Astrocyte (in vitro differentiated cells and primary cell): ENCODE measurements around the gene ACADS. TPM values are rescaled to one million over a fixed set of nuclear protein-coding genes. Genes with fewer than 3 reads are reported as not detected.

Experiments
- DNase-seq: peaks from one replicate; pipeline ENCODE4 v3.0.0-alpha.2; 2010; ENCODE audit warnings: low read depth
- FAIRE-seq: peaks from 2 replicates; lab custom pipeline; 2011; peaks lifted over from hg19 to GRCh38; lab: Jason Lieb, UNC
- H2AFZ ChIP-seq: 2 replicates; pipeline ENCODE4 v1.6.0; 2012; ENCODE audit warnings: low read depth, low read length, inconsistent platforms
- H3K27ac ChIP-seq: 2 replicates; pipeline ENCODE4 v1.5.1; 2011; ENCODE audit warnings: low read depth, low read length, inconsistent platforms
- H3K27me3 ChIP-seq: 2 replicates; pipeline ENCODE4 v1.6.0; 2011; ENCODE audit warnings: low read length, inconsistent platforms; ENCODE audit not compliant: insufficient read depth
- H3K36me3 ChIP-seq: 2 replicates; pipeline ENCODE4 v1.5.1; 2011; ENCODE audit warnings: low read length, inconsistent platforms; ENCODE audit not compliant: insufficient read depth
- H3K4me1 ChIP-seq: 2 replicates; pipeline ENCODE4 v1.5.1; 2011; ENCODE audit warnings: low read length, inconsistent platforms; ENCODE audit not compliant: insufficient read depth
- H3K4me2 ChIP-seq: 2 replicates; pipeline ENCODE4 v1.6.0; 2012; ENCODE audit warnings: low read length, inconsistent platforms
- H3K4me3 ChIP-seq: 2 replicates; pipeline ENCODE4 v1.5.1; 2011; ENCODE audit warnings: low read depth, mild to moderate bottlenecking, low read length, inconsistent platforms; ENCODE audit not compliant: insufficient read depth
- H3K79me2 ChIP-seq: 2 replicates; pipeline ENCODE4 v1.6.0; 2012; ENCODE audit warnings: mild to moderate bottlenecking, low read length, inconsistent platforms; ENCODE audit not compliant: insufficient read depth
- H3K9ac ChIP-seq: 2 replicates; pipeline ENCODE4 v1.6.0; 2012; ENCODE audit warnings: mild to moderate bottlenecking, low read length, inconsistent platforms
- H3K9me3 ChIP-seq: 2 replicates; pipeline ENCODE4 v1.5.1; 2012; ENCODE audit warnings: low read depth, mild to moderate bottlenecking, low read length, inconsistent platforms; ENCODE audit not compliant: insufficient read depth
- H4K20me1 ChIP-seq: 2 replicates; pipeline ENCODE4 v1.6.0; 2012; ENCODE audit warnings: low read length, inconsistent platforms; ENCODE audit not compliant: insufficient read depth
- H3K27ac Mint-ChIP-seq: one replicate; pipeline ENCODE4 v1.8.0; 2021; ENCODE audit warnings: mild to moderate bottlenecking, mixed read lengths; ENCODE audit not compliant: unreplicated experiment
- H3K27me3 Mint-ChIP-seq: one replicate; pipeline ENCODE4 v1.8.0; 2021; ENCODE audit warnings: low read depth, mixed read lengths; ENCODE audit not compliant: unreplicated experiment
- H3K36me3 Mint-ChIP-seq: one replicate; pipeline ENCODE4 v1.8.0; 2021; ENCODE audit warnings: low read depth, mixed read lengths; ENCODE audit not compliant: unreplicated experiment
- H3K4me1 Mint-ChIP-seq: one replicate; pipeline ENCODE4 v1.8.0; 2021; ENCODE audit warnings: low read depth, mixed read lengths; ENCODE audit not compliant: unreplicated experiment
- H3K4me3 Mint-ChIP-seq: one replicate; pipeline ENCODE4 v1.8.0; 2021; ENCODE audit warnings: mild to moderate bottlenecking, moderate library complexity, mixed read lengths; ENCODE audit not compliant: unreplicated experiment
- H3K9me3 Mint-ChIP-seq: one replicate; pipeline ENCODE4 v1.8.0; 2021; ENCODE audit warnings: mild to moderate bottlenecking, mixed read lengths; ENCODE audit not compliant: unreplicated experiment
- EZH2 ChIP-seq: IDR thresholded peaks from 2 replicates; pipeline ENCODE4 v1.6.1; 2012; ENCODE audit warnings: mild to moderate bottlenecking, low read length, inconsistent platforms; ENCODE audit not compliant: insufficient read depth
- total RNA-seq: library from RNA; stranded (reverse); gene quantifications from 2 replicates; pipeline ENCODE4 v1.2.1, GENCODE V29; 2021
- TF ChIP-seq, protein P1 (sequence below): IDR thresholded peaks from 2 replicates; pipeline ENCODE4 v1.5.1; 2011; ENCODE audit warnings: low read depth, mild to moderate bottlenecking, inconsistent platforms, low read length, moderate library complexity; ENCODE audit not compliant: insufficient read depth

ACADS gene
- total RNA-seq, 1 donor from 2014 or later: 2.8 TPM

GRCh38 chr12:120764816-120765215, 39.2 kb downstream of the ACADS start:
- H3K4me2 ChIP-seq: no peak overlapping the region
- no peaks in the 10 kb centered on the region for H3K79me2 ChIP-seq
- no peaks in the 10 kb centered on the region for H3K27me3 Mint-ChIP-seq
- peaks cover 20% of the 10 kb centered on the region for H3K36me3 ChIP-seq
- H3K27ac ChIP-seq: no peak overlapping the region
- no peak overlapping the region for H3K4me3 ChIP-seq
- no peaks in the 10 kb centered on the region for H3K9me3 ChIP-seq
- H3K27me3 ChIP-seq: no peaks in the 10 kb centered on the region
- peaks cover 44% of the 10 kb centered on the region for H3K36me3 Mint-ChIP-seq
- H3K4me3 Mint-ChIP-seq: no peak overlapping the region
- H4K20me1 ChIP-seq: peaks cover 3% of the 10 kb centered on the region
- H3K9me3 Mint-ChIP-seq: peaks cover 1% of the 10 kb centered on the region
- TF ChIP-seq EZH2: no peak
- TF ChIP-seq, protein P1, sequence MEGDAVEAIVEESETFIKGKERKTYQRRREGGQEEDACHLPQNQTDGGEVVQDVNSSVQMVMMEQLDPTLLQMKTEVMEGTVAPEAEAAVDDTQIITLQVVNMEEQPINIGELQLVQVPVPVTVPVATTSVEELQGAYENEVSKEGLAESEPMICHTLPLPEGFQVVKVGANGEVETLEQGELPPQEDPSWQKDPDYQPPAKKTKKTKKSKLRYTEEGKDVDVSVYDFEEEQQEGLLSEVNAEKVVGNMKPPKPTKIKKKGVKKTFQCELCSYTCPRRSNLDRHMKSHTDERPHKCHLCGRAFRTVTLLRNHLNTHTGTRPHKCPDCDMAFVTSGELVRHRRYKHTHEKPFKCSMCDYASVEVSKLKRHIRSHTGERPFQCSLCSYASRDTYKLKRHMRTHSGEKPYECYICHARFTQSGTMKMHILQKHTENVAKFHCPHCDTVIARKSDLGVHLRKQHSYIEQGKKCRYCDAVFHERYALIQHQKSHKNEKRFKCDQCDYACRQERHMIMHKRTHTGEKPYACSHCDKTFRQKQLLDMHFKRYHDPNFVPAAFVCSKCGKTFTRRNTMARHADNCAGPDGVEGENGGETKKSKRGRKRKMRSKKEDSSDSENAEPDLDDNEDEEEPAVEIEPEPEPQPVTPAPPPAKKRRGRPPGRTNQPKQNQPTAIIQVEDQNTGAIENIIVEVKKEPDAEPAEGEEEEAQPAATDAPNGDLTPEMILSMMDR: no peak
- H3K4me1 ChIP-seq: peaks cover 5% of the 10 kb centered on the region
- no peak overlapping the region for H2AFZ ChIP-seq
- FAIRE-seq (no peak), DNase-seq (no peak)
- no peak overlapping the region for H3K27ac Mint-ChIP-seq
- H3K9ac ChIP-seq: no peak overlapping the region
- H3K4me1 Mint-ChIP-seq: peaks cover 15% of the 10 kb centered on the region

GRCh38 chr12:120766566-120766965, 40.9 kb downstream of the ACADS start:
- TF ChIP-seq, protein P1: no peak
- no peak for TF ChIP-seq EZH2
- H3K36me3 Mint-ChIP-seq: peaks cover 47% of the 10 kb centered on the region
- H3K4me1 ChIP-seq: peaks cover 5% of the 10 kb centered on the region
- no peaks in the 10 kb centered on the region for H3K79me2 ChIP-seq
- H3K27ac Mint-ChIP-seq: no peak overlapping the region
- DNase-seq (no peak), FAIRE-seq (no peak)
- H3K36me3 ChIP-seq: peaks cover 20% of the 10 kb centered on the region
- no peak overlapping the region for H3K9ac ChIP-seq
- H2AFZ ChIP-seq: no peak overlapping the region
- no peaks in the 10 kb centered on the region for H3K27me3 Mint-ChIP-seq
- peaks cover 14% of the 10 kb centered on the region for H4K20me1 ChIP-seq
- H3K4me1 Mint-ChIP-seq: peaks cover 9% of the 10 kb centered on the region
- no peak overlapping the region for H3K4me3 ChIP-seq
- H3K9me3 Mint-ChIP-seq: peaks cover 4% of the 10 kb centered on the region
- H3K9me3 ChIP-seq: no peaks in the 10 kb centered on the region
- H3K4me3 Mint-ChIP-seq: no peak overlapping the region
- no peaks in the 10 kb centered on the region for H3K27me3 ChIP-seq
- no peak overlapping the region for H3K27ac ChIP-seq
- H3K4me2 ChIP-seq: no peak overlapping the region
